Nucleus accumbens (tissue), 56 donors: ENCODE data around the gene SPTLC2.
"Not testable (repeated sequence)": the region's sequence is repeated elsewhere in the genome, so short reads cannot be mapped to it uniquely, and the experiment has no call there.

Source experiments
- DNase-seq, 56 donors: peaks; one replicate each; lab custom pipeline; 2025; lab: John Stamatoyannopoulos, UW

The SPTLC2 gene

GRCh38 chr14:77556946-77557345, 59.5 kb downstream of the SPTLC2 start:
- DNase-seq = no peak

- DNase-seq = peak in 23 of 56 donors; percentile 4 to 52 (median 24)
Observed at GRCh38 chr14:77554816-77555599, 61.4 kb downstream of the SPTLC2 start.

DNA sequence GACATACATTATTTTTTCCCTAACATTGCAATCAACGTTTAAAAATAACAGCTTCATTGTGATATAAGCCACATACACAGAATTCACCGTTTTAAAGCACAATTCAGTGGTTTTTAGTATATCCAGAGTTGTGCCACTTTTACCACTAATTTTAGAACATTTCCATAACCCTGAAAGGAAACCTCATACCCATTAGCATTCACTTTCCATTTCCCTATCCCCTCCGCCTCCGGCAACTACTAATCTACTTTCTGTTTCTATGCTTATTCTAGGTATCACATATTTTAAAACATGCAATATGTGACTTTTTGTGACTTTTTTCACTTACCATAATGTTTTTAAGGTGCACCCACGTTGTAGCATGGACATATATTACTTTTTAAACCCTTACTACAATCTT, 62.2 kb downstream of the SPTLC2 start:
- no peak for DNase-seq

DNA sequence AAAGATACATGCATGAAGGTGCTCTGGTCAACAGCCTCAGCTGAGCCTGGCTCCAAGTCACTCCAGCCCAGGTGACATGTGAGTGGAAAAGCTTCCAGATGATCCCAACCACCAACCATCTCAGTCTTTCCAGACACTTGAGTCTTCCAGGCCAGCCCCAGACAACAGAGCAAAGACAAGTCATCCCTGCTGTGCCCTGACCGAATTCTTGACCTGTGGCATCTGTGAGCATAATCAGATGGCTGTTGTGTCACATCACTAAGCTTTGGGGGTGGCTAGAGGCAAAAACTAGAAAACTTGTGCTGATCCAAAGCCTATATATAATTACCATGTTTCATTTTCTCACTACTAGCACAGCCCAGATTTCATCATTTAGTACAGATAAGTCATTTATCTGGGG, 67.0 kb downstream of the SPTLC2 start:
- no peak for DNase-seq

- DNase-seq = no peak
Observed at GRCh38 chr14:77547512-77548180, 68.8 kb downstream of the SPTLC2 start.

DNA sequence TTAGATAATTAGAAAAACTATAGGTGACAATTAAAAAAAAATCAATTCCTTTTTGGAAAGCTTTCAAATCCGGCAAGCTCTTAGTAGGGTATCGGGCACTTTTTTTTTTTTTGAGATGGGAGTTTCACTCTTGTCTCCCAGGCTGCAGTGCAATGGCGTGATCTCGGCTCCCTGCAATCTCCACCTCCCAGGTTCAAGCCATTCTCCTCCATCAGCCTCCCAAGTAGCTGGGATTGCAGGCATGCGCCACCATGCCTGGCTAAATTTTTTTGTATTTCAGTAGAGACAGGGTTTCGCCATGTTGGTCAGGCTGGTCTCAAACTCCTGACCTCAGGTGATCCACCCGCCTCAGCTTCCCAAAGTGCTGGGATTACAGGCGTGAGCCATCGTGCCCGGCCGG, 71.3 kb downstream of the SPTLC2 start:
- not testable (repeated sequence) for DNase-seq

DNA sequence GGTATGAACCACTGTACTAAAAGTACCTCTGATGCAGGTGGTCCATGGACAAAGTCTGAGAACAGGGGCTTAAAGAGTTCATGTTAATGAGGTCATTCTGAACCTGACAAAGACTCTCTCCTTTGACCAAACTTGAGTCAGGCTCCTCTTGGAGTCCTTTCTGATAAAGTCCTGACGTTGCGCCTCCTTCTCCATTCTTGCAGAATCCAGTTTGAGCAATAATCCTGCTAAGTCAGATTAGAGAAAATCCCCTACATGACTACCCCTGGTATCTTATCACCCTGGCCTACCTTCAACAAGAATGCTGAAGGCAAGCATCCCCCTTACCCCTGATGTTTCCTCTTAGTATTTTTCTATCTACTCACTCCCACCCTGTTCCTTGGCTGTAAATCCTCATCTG, 71.9 kb downstream of the SPTLC2 start:
- no peak for DNase-seq

- DNase-seq = peak in 2 of 56 donors; percentile 17 to 34
Observed at GRCh38 chr14:77543637-77544334, 72.7 kb downstream of the SPTLC2 start.

DNA sequence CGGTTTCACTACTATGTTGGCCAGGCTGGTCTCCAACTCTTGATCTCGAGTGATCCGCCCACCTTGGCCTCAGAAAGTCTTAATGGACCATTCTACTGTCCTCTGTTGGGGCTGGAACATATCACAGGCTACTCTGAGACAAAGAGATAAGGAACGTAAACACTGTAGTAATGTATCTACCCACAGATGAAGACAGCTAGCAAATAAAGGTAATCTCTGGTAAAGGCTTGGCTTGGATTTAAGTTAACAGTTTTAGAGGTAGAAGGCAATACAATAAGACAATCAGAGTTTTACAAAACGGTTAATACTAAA, 73.2 kb downstream of the SPTLC2 start:
- DNase-seq = no peak

GRCh38 chr14:77542421-77543239, 73.8 kb downstream of the SPTLC2 start:
- DNase-seq = peak in 11 of 56 donors; percentile 9 to 52 (median 25)

DNA sequence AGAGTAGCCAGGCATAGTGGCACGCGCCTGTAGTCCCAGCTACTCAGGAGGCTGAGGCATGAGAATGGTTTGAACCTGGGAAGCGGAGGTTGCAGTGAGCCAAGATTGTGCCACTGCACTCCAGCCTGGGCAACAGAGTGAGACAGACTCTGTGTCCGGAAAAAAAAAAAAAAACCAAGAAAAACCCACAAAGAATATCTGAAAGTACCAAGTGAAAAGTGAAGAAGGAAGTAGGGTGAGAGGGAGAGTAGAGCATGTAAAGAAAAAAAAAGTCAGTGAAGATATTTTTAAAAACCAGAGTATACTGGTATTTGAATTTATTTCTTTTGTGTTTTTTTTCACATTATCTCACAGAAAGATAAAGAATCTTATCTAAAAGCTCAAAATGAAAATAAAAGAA, 74.5 kb downstream of the SPTLC2 start:
- DNase-seq = no peak

GRCh38 chr14:77536951-77537350, 79.5 kb downstream of the SPTLC2 start:
- DNase-seq = not testable (repeated sequence)

GRCh38 chr14:77531071-77531470, 85.4 kb downstream of the SPTLC2 start:
- DNase-seq = no peak

DNA sequence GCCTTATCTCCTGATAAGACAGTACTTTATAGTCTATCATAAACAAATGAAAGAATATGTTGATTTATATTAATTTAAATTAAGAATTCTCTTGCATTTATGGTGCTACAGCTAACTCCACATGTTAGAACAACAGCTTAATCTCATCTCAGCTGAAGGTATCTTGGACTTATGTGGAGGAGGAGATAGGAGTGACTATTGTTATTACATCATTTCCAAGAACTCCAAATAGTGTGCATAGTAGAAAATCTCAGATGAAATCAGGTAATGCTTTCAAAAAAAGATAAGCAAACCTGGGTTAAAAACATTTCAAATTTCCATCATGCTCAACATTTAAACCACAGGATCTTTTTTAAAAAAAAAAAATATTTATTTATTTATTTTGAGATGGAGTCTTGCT, 86.5 kb downstream of the SPTLC2 start:
- no peak for DNase-seq

DNA sequence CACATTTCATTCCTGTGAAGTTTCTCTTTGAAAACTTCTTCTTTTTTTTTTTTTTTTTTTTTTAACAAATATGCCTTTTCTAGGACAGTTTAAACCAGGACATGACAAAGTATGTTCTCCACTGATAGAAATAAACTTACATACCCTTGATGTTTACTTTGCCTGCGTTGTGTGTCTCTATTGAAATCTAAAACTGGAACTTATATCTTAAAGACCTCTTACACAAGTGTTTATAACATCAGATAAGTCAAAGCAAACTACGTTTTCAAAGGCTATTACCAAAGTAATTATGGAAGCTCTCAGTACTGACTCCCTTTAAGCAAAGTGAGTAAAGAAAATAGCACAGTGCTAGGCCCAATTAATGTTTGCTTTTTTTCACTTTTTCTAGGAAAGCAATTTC, 87.2 kb downstream of the SPTLC2 start:
- DNase-seq = no peak

DNA sequence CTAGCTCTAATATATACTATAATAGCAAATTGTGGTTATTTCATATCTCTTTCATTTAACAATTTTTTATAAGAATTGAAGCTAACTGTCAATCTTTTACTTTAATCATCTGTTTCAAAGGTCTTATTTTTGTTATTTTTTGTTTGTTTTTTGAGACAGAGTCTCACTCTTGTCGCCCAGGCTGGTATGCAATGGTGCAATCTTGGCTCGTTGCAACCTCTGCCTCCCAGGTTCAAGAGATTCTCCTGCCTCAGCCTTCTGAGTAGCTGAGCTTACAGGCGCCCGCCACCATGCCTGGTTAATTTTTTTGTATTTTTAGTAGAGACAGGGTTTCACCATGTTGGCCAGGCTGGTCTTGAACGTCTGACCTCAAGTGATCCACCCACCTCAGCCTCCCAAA, 87.7 kb downstream of the SPTLC2 start:
- not testable (repeated sequence) for DNase-seq

GRCh38 chr14:77526266-77526665, 90.2 kb downstream of the SPTLC2 start:
- DNase-seq = no peak

- DNase-seq = no peak
Observed at GRCh38 chr14:77524536-77524935, 91.9 kb downstream of the SPTLC2 start.

DNA sequence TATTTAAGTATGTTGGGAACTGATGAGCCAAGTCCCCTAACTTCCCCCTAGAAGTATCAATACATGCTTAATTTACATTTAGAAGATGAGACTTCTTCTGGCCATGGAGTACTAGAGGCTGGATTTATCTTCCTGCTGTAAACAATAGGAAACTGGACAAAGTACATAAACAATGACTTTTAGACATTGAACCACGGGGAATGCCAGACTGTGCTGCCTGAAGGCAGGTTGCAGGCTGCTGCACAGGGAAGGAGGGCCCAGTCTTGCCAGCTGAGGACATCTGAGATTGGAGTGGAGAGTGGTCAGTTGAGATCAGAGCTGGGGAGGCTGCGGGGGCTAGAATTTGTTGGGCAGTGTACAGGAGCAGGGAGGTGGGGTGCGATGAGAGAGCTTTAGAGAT, 93.3 kb downstream of the SPTLC2 start:
- DNase-seq = no peak

GRCh38 chr14:77520555-77520954, 95.9 kb downstream of the SPTLC2 start:
- no peak for DNase-seq

DNA sequence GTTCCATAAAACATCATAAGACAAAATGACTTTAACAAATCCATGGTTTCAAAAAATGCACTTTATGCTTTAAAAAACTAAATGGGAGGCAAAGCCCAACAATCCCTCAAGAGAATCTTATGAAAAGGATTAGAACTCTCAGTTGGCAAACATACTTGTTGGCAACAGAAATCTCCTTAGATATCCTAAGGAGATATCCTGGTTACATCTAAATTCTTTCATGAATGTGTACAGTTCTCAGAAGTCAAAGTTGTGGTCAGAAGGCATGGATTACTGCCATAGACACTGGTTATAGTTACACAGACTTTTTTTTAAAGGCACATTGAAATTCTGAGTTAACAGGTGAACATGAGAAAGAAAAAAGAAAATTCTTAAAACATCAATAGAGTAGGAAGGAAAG, 100.3 kb downstream of the SPTLC2 start:
- DNase-seq = no peak
